Natural killer cell (primary cell): ENCODE results near the gene COG2. TPM values are rescaled to one million over a fixed set of nuclear protein-coding genes. Genes with fewer than 3 reads are reported as not detected.

Source experiments
- ATAC-seq, 3 donors: fragments of 150-1000 bp in 2 of 3; fragments of 200-7000 bp in 1 of 3; cut with Tn5 transposase; 1 replicate in 1 of 3; 2 replicates in 2 of 3; pipeline ENCODE4 v1.10.0; 2021; ENCODE audit warnings: mild to moderate bottlenecking in 2 of 3, moderate library complexity in 2 of 3
- DNase-seq, 2 donors: peaks; one replicate each; pipeline versions ENCODE4 v3.0.0 to v3.0.0-alpha.2; 2013 to 2021; ENCODE audit warnings: mixed read lengths in 1 of 2
- H3K27ac ChIP-seq: one replicate; pipeline ENCODE4 v1.5.1; 2013; ENCODE audit warnings: mild to moderate bottlenecking, low read length
- H3K27me3 ChIP-seq: one replicate; pipeline ENCODE4 v1.6.1; 2013; ENCODE audit warnings: low read length; ENCODE audit not compliant: control insufficient read depth, insufficient read depth
- H3K36me3 ChIP-seq: one replicate; pipeline ENCODE4 v1.6.1; 2013; ENCODE audit warnings: low read length; ENCODE audit not compliant: control insufficient read depth, insufficient read depth
- H3K4me1 ChIP-seq: one replicate; pipeline ENCODE4 v1.6.1; 2013; ENCODE audit warnings: low read length; ENCODE audit not compliant: control insufficient read depth, insufficient read depth
- H3K4me3 ChIP-seq: one replicate; pipeline ENCODE4 v1.5.1; 2013; ENCODE audit warnings: low read length
- H3K9me3 ChIP-seq: one replicate; pipeline ENCODE4 v1.6.1; 2013; ENCODE audit warnings: low read length; ENCODE audit not compliant: control insufficient read depth, insufficient read depth
- H3K27ac Mint-ChIP-seq, 2 donors: one replicate each; pipeline ENCODE4 v1.8.0; 2022; ENCODE audit warnings: mild to moderate bottlenecking in 2 of 2, mixed read lengths in 2 of 2, moderate library complexity in 1 of 2
- H3K27me3 Mint-ChIP-seq, 2 donors: one replicate each; pipeline ENCODE4 v1.8.0; 2022; ENCODE audit warnings: low read depth in 2 of 2, mixed read lengths in 2 of 2
- H3K36me3 Mint-ChIP-seq: one replicate; pipeline ENCODE4 v1.8.0; 2022; ENCODE audit warnings: mixed read lengths
- H3K4me1 Mint-ChIP-seq, 2 donors: one replicate each; pipeline ENCODE4 v1.8.0; 2022; ENCODE audit warnings: mixed read lengths in 2 of 2
- H3K4me3 Mint-ChIP-seq: one replicate; pipeline ENCODE4 v1.8.0; 2022; ENCODE audit warnings: mild to moderate bottlenecking, moderate library complexity, mixed read lengths
- H3K9me3 Mint-ChIP-seq, 2 donors: one replicate each; pipeline ENCODE4 v1.8.0; 2022; ENCODE audit warnings: mixed read lengths in 2 of 2
- CTCF ChIP-seq: fragments of 200-600 bp; IDR thresholded peaks from one replicate; pipeline ENCODE4 v1.8.0; 2022; ENCODE audit warnings: antibody characterized with exemption
- WGBS: methylation state at CpG from one replicate; pipeline ENCODE4 v1.1.7; 2013; ENCODE audit warnings: missing lambda C conversion rate; ENCODE audit not compliant: insufficient coverage; 5-methylcytosine and 5-hydroxymethylcytosine counted together
- intact Hi-C: fragments of 100-400 bp; cut with micrococcal nuclease; formaldehyde crosslinking; loops from one replicate; pipeline ENCODE4 v1.14.2; 2022
- total RNA-seq, 4 donors: library from RNA; stranded (reverse); fragments of 120-200 nt in 1 of 4; gene quantifications; one replicate each; pipeline versions ENCODE4 v1.2.3 to v1.2.4, GENCODE V29; 2013 to 2022

COG2 gene
- total RNA-seq, 3 donors from 2014 or later (not counting 1 experiment from before 2014, with no cell fraction given) = 15.8 to 24.1 (median 17.5) TPM

- Mint-ChIP-seq H3K36me3 (peaks cover 18% of the 10 kb centered on the region), H3K27ac (no peak overlapping the region), H3K9me3 (no peaks in the 10 kb centered on the region), H3K4me3 (no peak overlapping the region), H3K27me3 (no peaks in the 10 kb centered on the region), H3K4me1 (no peaks in the 10 kb centered on the region)
- Histone ChIP-seq H3K36me3 (peaks cover 92% of the 10 kb centered on the region), H3K9me3 (no peaks in the 10 kb centered on the region), H3K4me3 (no peak overlapping the region), H3K27me3 (no peaks in the 10 kb centered on the region), H3K4me1 (no peaks in the 10 kb centered on the region), H3K27ac (no peak overlapping the region)
- TF ChIP-seq CTCF = no peak
- no peak for DNase-seq
- intact Hi-C loops = no loop called here
- no peak for ATAC-seq
- 98% methylated on average over 8 of the region's 8 CpGs for WGBS
Measured at GRCh38 chr1:230669543-230669942, 27.3 kb downstream of the COG2 start.

GRCh38 chr1:230674581-230674980, 32.3 kb downstream of the COG2 start:
- Mint-ChIP-seq H3K4me1 (peaks cover 0 to 4% of the 10 kb centered on the region in 2 donors), H3K4me3 (no peak overlapping the region), H3K27me3 (no peaks in the 10 kb centered on the region), H3K36me3 (peaks cover 33% of the 10 kb centered on the region), H3K9me3 (no peaks in the 10 kb centered on the region), H3K27ac (no peak overlapping the region)
- no peak for TF ChIP-seq CTCF
- H3K4me3 ChIP-seq = no peak overlapping the region
- H3K27ac ChIP-seq = no peak overlapping the region
- H3K4me1 ChIP-seq = no peaks in the 10 kb centered on the region
- WGBS = 100% methylated on average over 2 of the region's 2 CpGs
- no peaks in the 10 kb centered on the region for H3K9me3 ChIP-seq
- no peaks in the 10 kb centered on the region for H3K27me3 ChIP-seq
- ATAC-seq (no peak), DNase-seq (no peak)
- H3K36me3 ChIP-seq = peaks cover 86% of the 10 kb centered on the region
- intact Hi-C loops = no loop called here

DNA sequence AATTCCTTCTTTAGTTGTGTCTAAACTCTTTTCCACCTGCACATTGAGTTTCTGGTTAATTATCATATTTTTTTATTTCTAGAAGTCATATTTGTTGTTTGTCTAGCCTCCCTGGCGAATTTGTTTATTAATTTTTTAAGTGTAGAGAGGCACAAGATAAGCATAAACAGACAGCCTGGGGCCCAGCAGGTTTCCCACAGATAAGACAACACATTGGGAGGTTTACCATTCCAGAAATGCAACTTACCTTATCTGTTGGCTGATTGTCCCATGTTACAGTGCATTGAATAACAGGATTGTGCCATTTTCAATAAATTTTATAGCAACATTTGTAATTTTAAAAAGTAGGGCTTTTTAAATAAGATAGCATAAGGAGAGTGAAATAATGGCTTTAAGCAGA, 34.9 kb downstream of the COG2 start:
- intact Hi-C loops = no loop called here
- no peaks in the 10 kb centered on the region for H3K27me3 ChIP-seq
- no peak for ATAC-seq
- H3K4me3 Mint-ChIP-seq = no peak overlapping the region
- H3K9me3 ChIP-seq = no peaks in the 10 kb centered on the region
- peaks cover 74% of the 10 kb centered on the region for H3K36me3 ChIP-seq
- 100% methylated on average over 1 of the region's 1 CpG for WGBS
- H3K36me3 Mint-ChIP-seq = peaks cover 38% of the 10 kb centered on the region
- H3K4me1 Mint-ChIP-seq = peaks cover 3 to 6% of the 10 kb centered on the region in 2 donors
- H3K9me3 Mint-ChIP-seq = no peaks in the 10 kb centered on the region
- H3K4me3 ChIP-seq = no peak overlapping the region
- no peak for TF ChIP-seq CTCF
- peaks cover 7% of the 10 kb centered on the region for H3K4me1 ChIP-seq
- no peak for DNase-seq
- no peak overlapping the region for H3K27ac Mint-ChIP-seq
- no peaks in the 10 kb centered on the region for H3K27me3 Mint-ChIP-seq
- no peak overlapping the region for H3K27ac ChIP-seq

DNA sequence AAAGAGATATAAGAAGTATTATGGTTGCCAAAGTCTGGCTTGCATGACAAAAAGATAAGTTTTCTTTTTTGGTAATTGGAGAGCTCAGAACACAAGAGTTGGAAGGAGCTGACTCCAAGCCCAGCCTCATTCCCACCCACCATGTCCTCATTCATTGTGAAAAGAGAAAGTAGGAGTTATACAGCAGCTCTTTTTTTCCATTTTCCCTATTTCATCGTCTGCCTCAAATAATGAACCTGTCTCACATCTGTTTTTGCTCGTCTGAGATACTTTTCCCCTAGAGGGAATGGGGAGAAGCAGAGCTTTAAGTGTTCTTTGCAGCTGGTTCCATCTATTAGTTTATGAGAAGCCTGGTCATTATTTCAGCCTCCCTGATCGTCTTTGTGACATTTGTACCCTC, 36.9 kb downstream of the COG2 start:
- no peaks in the 10 kb centered on the region for H3K27me3 ChIP-seq
- 94% methylated on average over 2 of the region's 3 CpGs for WGBS
- peaks cover 62% of the 10 kb centered on the region for H3K36me3 ChIP-seq
- DNase-seq (no peak), ATAC-seq (no peak)
- Mint-ChIP-seq H3K27ac (no peak overlapping the region), H3K36me3 (peaks cover 38% of the 10 kb centered on the region), H3K9me3 (no peaks in the 10 kb centered on the region), H3K27me3 (no peaks in the 10 kb centered on the region), H3K4me3 (no peak overlapping the region), H3K4me1 (peaks cover 16 to 19% of the 10 kb centered on the region in 2 donors)
- intact Hi-C loops = no loop called here
- H3K27ac ChIP-seq = no peak overlapping the region
- H3K4me3 ChIP-seq = no peak overlapping the region
- no peak for TF ChIP-seq CTCF
- H3K4me1 ChIP-seq = peaks cover 27% of the 10 kb centered on the region
- H3K9me3 ChIP-seq = no peaks in the 10 kb centered on the region
